ENCODE data around the gene BTN1A1. TPM values are rescaled to one million over a fixed set of nuclear protein-coding genes. Genes with fewer than 3 reads are reported as not detected.
"Not testable (repeated sequence)": the region's sequence is repeated elsewhere in the genome, so short reads cannot be mapped to it uniquely, and the experiment has no call there.

BTN1A1 gene
- total RNA-seq = not detected

- ATAC-seq = no peak
Observed at GRCh38 chr6:26500102-26500501, at the start of gene BTN1A1. BTN1A1 (plus strand) TSS chr6:26500303; CDS start chr6:26501287, 984 bp downstream.

GRCh38 chr6:26452631-26453235 lies 47.4 kb upstream of the BTN1A1 start:
- ATAC-seq = no peak

- no peak for ATAC-seq
Observed at GRCh38 chr6:26454631-26455030, 45.5 kb upstream of the BTN1A1 start.

- ATAC-seq = no peak
Observed at GRCh38 chr6:26455357-26455970, 44.6 kb upstream of the BTN1A1 start.

GRCh38 chr6:26457264-26457805 lies 42.8 kb upstream of the BTN1A1 start:
- ATAC-seq = peak; percentile 25

- ATAC-seq = peak; percentile 98
Observed at GRCh38 chr6:26457806-26458688, 42.1 kb upstream of the BTN1A1 start, which contains the start of gene BTN2A1. BTN2A1 (plus strand) TSS chr6:26457955; CDS start chr6:26458637, 682 bp downstream.

GRCh38 chr6:26459023-26459810 lies 40.9 kb upstream of the BTN1A1 start:
- ATAC-seq = no peak

- not testable (repeated sequence) for ATAC-seq
Observed at GRCh38 chr6:26461353-26461752, 38.8 kb upstream of the BTN1A1 start.

GRCh38 chr6:26464014-26464413 lies 36.1 kb upstream of the BTN1A1 start:
- ATAC-seq = no peak

- ATAC-seq = no peak
Observed at GRCh38 chr6:26464416-26465131, 35.5 kb upstream of the BTN1A1 start.

- no peak for ATAC-seq
Observed at GRCh38 chr6:26465776-26466175, 34.3 kb upstream of the BTN1A1 start.

GRCh38 chr6:26468829-26469228 lies 31.3 kb upstream of the BTN1A1 start:
- ATAC-seq = no peak

- ATAC-seq = no peak
Observed at GRCh38 chr6:26470643-26471042, 29.5 kb upstream of the BTN1A1 start.

GRCh38 chr6:26471970-26472369 lies 28.1 kb upstream of the BTN1A1 start:
- ATAC-seq = no peak

GRCh38 chr6:26472549-26473290 lies 27.4 kb upstream of the BTN1A1 start:
- no peak for ATAC-seq

GRCh38 chr6:26473429-26473757 lies 26.7 kb upstream of the BTN1A1 start:
- no peak for ATAC-seq

- peak; percentile 97 for ATAC-seq
Observed at GRCh38 chr6:26473758-26474438, 26.2 kb upstream of the BTN1A1 start.

- ATAC-seq = no peak
Observed at GRCh38 chr6:26474439-26474881, 25.6 kb upstream of the BTN1A1 start.

GRCh38 chr6:26475823-26476729 lies 24.0 kb upstream of the BTN1A1 start:
- no peak for ATAC-seq

Data from esophagus mucosa (tissue), 1 donor.